GM19372 (cell line): Measurements from ENCODE around the gene CAPZB.
"Not testable (repeated sequence)": the region's sequence is repeated elsewhere in the genome, so short reads cannot be mapped to it uniquely, and the experiment has no call there.

Experiments used
- ATAC-seq: cut with Tn5 transposase; IDR thresholded peaks from one replicate; pipeline ENCODE4 v1.9.1; 2021; ENCODE audit warnings: mild to moderate bottlenecking, low read depth, moderate library complexity; ENCODE audit not compliant: unreplicated experiment

CAPZB gene

DNA sequence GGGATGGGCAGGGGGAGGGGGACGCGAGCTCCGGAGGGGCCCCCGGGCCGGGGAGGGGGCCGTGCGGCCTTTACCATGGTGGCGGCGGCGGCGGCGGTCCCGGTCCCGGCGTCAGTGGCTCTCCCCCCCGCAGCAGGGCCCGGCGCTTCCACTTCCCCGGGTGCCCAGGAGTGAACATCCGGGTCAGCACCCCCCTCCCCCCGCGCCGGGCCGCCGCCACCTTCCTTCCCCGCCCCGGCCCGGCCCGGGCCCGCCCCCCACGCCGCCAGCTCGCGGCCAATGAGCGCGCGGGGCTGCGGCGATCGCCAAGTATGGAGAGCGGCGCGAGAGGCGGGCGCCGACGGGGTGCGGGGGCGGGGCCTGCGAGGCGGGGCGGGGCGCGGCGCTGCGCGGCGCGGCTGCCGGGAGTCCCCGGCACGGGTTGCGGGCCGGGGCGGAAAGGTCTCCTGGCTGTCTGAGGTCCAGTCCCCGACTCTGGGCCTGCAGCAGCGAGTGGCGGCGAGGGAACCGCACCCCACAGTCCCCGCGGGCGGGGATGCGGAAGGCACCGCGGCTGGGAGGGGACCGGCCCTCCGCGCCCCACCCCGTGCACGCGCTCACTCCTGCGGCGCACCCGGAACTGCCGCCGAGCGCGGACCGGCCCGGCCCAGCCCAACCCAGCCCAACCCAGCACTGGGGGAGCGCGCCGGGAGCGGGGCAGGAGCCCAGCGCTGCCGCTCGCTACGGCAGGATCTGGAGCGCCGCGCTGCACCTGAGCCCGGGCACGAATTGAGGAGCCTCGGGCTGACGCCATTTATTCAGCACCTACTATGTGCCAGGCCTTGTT lies at the start of gene CAPZB:
TSS of gene CAPZB (minus strand) at position 178 of the 826 bp plus-strand sequence. CDS start at position 77, 101 bp downstream.
- ATAC-seq: peak; percentile 77

DNA sequence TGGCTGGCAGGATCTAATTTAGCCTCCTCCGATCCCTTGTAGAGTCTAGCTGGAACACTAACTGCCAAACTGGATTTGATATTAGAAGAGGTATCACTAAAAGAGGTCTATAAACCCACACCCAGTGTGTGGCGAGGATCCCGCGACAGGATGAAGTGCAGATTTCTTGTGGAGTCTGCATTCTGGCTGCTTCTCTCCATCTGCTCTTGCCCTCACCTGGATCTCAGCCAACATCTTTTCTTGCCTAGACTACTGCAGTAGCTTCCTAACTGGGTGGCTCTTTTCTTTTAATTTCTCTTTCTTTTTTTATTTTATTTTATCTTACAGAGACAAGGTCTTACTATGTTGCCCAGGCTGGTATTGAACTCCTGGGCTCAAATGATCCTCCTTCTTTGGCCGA lies 48.9 kb upstream of the CAPZB start:
- ATAC-seq: no peak

DNA sequence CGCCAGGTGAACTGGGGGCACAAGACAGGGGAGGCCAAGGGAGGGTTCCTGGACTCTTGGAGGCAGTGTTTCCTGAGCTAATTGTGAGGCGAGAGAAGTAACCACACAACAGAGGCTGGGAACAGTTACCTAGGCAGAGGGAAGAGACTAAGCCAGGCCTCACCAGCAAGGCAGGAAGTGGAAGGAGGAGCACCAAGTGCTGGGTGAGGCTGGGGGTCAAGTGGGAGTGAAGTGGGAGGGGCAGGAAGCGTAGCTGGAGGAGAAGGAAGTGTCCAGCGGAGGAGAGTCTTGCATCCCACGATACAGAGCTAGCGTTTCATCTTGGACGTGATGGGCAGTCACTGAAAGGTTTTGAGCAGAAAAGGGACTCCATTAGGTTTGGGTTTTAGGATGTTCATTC lies 48.3 kb upstream of the CAPZB start:
- ATAC-seq: no peak

DNA sequence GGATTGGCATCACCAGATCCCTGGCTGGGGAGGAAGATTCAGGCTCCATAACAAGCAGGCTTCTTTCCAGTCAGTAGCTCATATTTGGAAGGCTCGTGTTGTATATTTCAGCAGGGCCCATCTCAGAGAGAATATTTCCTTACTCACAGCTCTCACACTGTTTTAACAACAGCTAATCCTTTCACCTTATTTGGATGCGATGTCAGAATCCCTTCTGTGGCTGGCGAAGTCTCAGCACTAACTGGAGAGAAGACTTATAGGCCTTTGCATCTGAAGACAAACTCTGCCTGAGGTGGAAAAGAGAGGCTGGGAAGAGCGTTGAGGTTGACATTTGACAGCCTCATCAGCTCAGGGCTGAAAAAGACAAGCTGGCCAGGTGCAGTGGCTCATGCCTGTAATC lies 47.2 kb upstream of the CAPZB start:
- ATAC-seq: no peak

DNA sequence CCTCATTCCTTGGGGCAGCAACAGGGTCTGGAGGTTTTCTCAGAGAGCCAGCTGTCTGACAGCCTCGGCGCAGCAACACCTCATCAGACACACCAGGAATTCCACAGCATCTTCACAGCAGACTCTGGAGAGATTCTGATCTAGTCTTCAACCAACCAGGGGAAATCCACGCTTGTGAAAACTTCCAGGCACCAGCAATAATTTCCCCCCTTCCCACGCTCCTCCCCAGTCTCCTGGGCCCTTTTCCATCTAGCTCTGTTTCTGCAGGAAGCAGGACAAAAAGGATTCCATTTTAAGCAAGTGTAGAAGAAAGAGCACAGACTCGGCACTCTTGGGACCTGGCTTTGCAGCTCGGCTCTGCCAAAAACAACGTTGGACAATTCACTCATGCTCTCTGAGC lies 44.3 kb upstream of the CAPZB start:
- ATAC-seq: no peak

DNA sequence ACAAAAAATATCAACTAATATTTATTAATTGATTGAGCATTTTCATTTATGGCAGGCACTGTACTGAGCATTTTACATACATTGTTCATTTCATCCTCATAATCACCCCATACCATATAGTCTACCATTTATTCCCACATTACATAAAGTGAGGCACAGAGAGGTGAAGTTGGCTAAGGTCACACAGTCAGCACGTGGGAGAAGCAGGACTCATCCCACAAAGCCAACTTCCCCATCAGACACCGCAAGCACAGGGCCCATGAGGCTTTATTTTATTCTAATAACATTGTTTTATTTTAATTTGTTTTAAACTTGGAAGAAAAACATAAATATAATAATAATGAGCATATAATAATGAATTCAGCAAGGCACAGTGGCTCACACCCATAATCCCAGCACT lies 43.1 kb upstream of the CAPZB start:
- no peak for ATAC-seq

DNA sequence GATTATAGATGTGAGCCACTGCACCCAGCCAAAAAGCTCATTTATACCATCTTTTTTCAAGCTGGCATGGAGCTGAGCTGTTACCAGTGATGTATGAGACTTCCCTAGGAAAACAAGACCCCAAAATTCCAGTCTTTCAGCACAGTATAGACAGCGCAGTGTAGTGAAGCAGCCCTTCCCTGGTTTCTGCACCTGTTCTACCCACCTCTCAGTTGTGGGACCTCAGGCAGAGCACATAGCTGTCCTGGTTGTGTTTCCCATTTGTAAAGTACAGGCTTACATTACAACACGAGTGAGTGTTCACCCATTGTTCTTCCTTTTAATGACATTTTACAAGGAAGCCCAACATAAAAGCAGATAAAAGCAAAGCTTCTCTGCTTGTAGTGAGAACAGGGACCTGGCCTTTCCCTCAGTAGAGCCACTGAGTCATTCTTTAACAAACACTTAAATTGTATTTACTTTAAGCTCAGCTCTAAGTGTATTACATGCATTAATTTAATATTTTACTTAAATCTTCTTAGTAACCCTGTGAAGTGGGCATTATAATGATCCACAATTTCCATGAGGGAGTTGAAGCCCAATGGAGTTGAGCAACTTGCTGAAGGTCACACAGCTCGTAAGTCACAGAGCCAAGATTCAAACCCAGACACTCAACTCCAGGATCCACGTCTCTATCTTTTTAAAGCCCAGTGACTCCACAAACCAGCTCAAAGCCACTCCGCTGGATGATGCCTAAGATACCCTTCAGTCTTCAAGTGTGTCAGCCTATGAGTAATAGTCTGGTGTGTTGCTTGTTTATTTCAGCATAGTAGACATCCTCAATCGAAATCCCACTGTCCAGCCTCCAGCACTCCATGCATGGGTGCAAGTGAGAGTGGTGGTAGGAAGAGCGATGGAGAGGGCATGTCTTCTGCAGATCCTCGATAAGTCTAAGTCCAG lies 40.5 kb upstream of the CAPZB start:
- no peak for ATAC-seq

DNA sequence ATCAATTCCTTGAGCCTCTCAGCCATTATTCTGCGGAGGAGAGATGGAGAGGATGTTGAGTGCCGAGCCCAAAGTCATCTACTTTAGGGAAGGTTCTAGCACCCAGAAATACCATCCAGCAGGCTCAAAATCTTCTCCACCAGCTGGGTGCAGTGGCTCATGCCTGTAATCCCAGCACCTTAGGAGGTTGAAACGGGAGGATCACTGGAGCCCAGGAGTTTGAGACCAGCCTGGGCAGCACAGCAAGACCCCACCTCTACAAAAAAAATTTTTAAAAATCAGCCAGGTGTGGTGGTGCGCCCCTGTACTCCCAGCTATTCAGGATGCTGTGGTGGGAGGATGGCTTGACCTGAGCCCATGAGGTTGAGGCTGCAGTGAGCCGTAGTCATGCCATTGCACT lies 39.5 kb upstream of the CAPZB start:
- no peak for ATAC-seq

DNA sequence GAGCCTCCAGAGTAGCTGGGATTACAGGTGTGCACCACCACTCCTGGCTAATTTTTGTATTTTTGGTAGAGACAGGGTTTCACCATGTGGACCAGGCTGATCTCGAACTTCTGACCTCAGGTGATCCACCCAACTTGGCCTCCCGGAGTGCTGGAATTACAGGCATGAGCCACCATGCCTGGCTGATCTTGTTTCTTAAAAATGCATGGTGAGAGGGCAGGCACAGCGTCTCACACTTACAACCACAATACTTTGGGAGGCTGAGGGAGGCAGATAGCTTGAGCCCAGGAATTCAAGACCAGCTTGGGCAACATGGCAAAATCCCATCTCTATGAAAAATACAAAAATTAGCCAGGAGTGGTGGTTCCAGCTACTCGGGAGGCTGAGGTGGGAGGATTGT lies 37.2 kb upstream of the CAPZB start:
- not testable (repeated sequence) for ATAC-seq

DNA sequence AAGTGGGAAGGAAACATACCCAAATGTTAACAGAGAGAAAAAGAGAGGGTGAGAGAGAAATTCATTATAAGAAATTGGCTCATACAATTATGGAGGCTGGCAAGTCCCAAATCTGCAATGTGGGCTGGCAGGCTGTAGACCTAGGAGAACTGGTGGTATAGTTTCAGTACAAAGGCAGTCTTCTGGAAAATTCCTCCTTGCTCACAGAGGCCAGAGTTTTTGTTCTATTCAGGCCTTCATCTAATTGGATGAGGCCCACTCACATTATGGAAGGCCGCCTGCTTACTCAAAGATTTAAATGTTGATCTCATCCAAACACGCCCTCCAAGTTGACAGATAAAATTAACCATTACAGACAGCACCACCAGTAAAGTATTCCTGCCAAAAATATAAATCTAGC lies 36.1 kb upstream of the CAPZB start:
- no peak for ATAC-seq

DNA sequence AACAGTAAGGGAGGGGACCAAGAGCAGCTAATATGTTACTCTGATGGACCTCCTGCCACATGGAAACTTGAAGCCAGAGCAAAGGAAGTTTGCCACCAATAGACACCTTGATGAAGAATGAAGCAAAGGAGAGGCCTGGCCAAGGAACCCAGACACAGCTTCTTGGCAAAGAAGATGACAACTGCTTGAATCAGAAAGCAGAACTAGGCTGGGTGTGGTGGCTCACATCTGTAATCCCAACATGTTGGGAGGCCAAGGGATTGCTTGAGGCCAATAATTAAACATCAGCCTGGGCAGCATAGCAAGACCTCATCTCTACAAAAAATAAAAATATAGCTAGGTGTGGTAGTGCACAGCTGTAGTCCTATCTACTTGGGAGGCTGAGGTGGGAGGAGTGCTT lies 31.7 kb upstream of the CAPZB start:
- ATAC-seq: no peak

DNA sequence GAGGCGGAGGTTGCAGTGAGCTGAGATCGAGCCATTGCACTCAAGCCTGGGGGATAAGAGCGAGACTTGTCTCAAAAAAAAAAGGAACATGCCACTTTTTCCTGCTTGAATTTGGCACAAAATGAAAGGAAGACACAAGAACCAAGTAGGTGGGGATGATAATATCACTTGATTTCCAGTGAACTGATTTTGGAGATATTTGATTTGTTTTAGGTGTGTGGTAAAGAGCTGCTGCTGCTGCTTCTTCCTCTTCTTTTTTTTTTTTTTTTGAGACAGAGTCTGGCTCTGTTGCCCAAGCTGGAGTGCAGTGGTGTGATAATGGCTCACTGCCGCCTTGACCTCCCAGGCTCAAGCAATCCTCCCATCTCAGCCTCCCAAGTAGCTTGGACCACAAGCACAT lies 29.9 kb upstream of the CAPZB start:
- ATAC-seq: no peak

DNA sequence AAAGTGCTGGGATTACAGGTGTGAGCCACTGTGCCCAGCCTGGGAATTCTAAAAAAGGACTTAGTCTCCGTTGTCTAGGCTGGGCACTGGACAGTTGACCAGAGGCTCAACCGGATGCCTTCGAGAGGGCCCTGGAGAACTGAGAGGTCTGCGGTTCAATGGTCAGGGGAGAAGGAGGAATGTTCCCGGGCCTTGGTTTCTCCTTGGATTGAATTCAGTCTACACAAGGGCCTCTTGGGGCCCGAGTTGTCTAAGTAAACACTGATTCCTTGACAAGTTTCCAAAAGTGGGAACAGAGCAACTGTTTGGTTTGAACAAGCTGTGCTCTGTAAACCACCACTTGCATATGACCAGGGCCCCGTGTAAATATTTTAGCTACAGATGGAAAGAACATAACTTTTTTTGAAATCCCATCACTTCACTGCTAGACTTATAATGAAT lies 29.1 kb upstream of the CAPZB start:
- no peak for ATAC-seq

DNA sequence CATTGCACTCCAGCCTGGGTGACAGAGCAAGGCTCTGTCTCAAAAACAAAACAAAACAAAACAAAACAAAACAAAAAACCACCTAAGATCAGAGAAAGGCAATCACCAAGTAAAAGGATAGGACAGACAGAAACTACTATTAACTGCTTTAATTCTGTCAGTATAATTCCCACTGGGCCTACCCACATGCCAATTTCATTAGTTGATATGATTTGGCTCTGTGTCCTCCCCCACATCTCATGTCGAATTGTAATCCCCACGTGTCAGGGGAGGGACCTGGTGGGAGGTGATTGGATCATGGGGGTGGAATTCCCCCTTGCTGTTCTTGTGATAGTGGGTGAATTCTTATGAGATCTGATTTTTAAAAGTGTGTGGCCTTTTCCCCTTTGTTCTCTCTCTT lies 27.2 kb upstream of the CAPZB start:
- no peak for ATAC-seq

DNA sequence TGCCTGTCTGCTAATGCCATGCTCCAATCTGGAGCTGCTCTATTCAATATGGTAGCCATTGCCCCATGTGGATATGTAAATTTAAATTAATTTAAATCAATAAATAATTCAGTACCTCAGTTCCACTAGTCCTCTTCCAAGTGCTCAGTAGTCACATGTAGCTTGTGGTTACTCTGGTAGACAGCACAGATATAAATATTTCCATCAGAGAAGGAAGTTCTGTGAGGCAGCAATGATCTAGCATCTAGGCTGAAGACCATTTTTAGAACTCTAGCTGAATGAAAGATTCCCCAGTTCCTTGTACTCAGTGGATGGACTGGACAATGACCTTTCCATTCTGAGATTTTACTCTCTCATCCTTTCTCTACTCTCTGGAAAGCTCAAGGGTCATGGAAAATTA lies 25.8 kb upstream of the CAPZB start:
- ATAC-seq: no peak

DNA sequence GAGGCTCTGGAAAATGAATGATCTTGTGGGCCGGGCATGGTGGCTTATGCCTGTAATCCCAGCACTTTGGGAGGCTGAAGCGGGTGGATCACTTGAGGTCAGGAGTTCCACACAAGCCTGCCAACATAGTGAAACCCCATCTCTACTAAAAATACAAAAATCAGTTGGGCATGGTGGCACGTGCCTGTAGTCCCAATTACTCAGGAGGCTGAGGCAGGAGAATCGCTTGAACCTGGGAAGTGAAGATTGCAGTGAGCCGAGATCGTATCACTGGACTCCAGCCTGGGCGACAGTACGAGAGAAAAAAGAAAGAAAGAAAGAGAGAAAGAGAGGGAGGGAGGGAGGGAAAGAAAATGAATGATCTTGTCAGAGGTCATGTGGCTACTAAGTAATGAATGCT lies 24.3 kb upstream of the CAPZB start:
- ATAC-seq: not testable (repeated sequence)

DNA sequence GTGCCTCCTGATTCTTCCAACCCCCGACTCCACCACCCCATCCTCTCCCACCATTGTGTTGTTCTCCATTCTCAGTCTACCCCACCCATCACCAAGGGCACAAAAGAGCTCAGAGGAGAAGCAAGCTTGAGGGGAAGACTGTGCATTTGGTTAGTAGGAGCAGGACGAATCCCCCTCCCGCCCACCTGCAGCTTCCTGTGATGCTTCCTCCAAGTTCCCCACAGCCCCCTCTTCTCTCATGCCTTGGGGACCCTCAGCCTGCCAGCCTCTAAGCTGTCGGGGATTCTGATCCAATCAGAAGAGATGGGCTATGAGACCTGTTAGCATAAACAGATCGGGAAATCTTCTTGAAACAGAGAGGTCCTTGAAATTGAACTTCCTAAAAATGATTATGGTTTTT lies 22.2 kb upstream of the CAPZB start:
- no peak for ATAC-seq

DNA sequence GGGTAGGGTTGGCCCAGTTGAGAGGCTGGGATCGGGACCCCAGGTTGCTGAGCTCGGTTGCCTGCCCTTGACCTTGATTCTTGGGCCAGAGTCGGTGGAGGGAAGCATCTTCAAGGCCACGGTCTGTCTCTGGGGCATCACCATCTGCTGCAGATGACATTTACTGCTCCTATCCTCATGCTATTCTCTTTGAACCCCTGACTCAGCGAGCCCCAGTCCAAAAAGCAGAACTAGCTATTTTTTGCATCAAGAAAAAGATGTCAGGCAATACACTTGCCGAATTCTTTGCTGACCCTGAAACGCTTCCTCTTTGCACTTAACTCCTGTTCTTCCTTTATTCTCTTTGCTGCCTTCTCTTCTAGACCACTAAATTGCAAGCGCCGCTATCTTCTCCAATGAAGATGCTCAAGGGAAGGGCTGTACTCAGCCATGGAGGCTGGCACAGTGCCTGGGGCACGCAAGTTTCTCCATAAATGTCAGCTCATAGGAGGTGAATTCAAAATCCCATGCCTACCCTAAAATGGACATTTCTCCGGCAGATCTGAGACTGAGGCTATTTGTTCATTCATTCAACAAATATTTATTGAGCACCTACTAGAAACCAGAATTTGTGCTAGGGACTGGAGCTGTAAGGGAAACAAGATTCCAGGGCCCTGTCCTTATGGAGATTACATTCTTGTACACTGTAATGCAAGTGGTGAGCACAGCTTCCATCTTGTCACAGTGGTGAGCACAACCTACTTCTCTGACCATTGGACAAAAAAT lies 20.5 kb upstream of the CAPZB start:
- no peak for ATAC-seq

DNA sequence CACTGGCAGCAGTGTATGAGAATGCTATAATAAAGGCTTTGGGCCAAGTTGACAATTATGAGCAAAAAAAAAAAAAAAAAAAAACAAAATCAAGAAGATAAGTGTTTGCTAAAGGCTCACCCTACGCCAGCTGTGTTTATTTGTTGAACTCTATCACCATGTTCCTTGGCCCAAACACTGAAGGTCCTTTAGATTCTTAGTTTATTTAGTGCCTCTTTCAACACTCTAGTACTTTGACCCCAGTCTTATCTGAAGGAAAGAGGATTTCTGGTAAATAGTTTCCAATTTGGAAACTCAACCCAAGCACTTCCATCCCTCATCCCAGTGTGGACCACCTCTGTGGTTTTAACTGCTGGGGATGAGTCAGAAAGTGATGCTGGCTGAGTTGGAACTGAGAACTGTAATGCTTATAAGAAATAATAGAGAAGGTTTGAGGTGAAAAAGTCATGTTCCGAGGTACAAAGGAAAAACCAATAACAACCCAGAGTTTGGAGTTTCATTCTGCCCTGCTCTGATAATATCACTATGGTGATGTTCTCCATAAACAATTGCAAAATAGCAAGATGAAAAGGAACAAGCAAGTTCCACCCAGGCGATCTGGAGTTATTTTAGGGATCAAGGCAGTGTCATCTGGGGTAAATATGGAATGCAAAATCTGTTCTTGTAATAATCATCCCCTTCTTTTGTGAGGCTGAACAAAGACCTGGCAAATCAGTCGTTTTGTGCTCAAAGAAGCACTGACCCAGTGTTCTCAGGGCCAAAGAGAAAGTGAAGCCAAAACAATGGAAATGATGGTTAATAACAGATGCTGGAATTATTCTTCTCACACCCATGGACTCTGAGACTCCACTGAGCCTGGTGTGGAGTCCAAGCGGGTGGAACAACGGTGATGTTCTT lies 19.7 kb upstream of the CAPZB start:
- no peak for ATAC-seq

DNA sequence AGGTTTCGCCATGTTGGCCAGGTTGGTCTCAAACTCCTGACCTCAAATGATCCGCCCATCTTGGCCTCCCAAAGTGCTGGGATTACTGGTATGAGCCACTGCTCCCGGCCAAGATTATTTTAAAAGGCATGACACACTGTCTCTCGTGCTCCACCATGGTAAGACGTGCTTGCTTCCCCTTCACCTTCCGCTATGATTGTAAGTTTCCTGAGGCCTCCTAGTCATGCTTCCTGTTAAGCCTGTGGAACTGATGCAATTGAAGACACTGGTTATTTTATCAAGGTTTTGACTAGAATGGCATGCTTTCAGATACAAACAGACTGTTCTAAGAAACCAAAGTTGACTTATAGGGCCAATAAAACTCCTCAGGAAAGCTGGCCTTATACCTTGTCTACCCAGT lies 16.9 kb upstream of the CAPZB start:
- not testable (repeated sequence) for ATAC-seq
